Fibroblast of upper back skin (primary cell): ENCODE measurements around the gene PDCD2L.
"Not testable (repeated sequence)": the region's sequence is repeated elsewhere in the genome, so short reads cannot be mapped to it uniquely, and the experiment has no call there.

Experiments
- DNase-seq: peaks from one replicate; pipeline ENCODE4 v3.0.0-alpha.2; 2013

PDCD2L gene

DNA sequence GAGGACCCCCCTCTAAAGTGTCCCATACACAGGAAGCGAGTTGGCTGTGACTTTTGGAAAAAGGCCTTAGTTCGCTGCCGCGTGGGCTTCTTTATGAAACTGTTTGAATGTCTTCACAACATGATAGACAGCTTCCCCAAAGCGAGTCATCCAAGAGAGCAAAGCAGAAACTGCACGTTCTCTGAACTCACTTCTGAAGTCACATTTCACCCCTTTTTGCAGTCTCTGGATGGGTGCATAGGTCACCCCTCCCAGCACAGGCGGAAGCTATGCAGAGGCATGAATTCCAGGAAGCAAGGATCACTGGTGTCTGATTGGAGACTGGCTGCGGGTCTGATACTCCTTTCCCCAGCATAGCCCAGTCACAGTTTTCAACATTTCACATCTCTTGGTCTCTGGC is 28.6 kb upstream of the PDCD2L start:
- DNase-seq = no peak

GRCh38 chr19:34380639-34381241 is 23.5 kb upstream of the PDCD2L start:
- no peak for DNase-seq

DNA sequence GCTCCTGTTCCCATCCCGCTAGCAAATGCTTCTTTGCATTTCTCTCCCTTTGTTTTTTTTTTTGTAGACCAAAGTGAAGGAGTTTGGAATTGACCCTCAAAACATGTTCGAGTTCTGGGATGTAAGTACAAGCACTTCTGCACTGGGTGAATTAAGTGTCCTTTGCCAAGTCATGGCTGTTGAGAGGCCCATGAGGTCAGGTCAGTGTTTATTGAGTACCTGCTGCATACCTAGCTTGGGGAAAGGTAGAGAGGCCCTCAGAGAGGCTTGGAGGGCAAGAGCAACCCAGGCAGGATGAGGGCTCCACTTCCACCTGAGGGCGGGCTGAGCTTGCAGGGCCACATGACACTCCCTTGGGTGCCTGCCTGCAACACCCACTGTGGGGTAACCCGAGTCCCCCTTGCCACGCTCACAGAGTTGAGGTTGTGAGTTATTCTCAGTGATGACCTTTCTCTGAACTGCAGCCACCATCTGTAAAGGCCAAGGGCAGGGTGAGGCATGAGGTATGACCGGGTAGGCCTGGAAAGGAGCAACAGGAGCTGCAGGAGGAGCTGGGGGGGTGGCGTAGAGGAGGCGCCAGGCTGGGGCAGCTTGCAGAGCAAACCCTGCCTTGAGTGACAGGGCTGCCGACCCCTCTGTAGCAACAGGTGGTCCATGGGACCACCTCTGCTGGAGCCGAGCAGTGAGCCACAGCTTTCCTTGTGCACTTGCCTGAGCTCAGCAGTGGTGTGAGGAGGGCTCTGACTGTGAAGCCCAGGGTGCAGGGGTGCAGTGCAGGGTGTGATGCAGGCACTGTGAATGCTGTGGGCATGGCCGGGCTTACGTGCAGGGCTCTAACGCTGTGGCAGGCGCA is 22.6 kb upstream of the PDCD2L start:
- DNase-seq = no peak

- DNase-seq = no peak
Observed at GRCh38 chr19:34382471-34382870, 21.7 kb upstream of the PDCD2L start.

DNA sequence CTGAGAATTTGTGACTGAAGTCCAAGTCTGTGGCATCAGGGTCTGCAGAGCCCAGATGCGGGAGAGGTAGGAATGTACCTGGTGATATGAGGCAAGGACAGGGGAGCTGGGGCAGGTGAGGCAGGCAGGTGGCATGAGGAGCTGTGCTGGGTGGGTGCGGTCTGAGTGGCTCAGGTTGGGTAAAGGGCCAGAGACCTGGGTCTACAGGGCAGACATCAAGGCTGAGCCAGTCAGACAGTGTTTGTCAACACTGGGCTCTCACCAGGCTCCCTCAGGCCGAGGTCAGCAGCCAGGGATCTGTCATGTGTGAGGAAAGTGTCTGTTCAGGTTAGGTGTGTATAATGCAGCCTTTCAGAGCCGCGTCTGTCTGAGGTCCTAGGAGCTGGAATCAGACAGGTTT is 20.6 kb upstream of the PDCD2L start:
- no peak for DNase-seq

- DNase-seq = no peak
Observed at GRCh38 chr19:34386645-34387445, 17.4 kb upstream of the PDCD2L start.

GRCh38 chr19:34387446-34387810 is 16.8 kb upstream of the PDCD2L start:
- no peak for DNase-seq

- DNase-seq = not testable (repeated sequence)
Observed at GRCh38 chr19:34388745-34389144, 15.5 kb upstream of the PDCD2L start.

DNA sequence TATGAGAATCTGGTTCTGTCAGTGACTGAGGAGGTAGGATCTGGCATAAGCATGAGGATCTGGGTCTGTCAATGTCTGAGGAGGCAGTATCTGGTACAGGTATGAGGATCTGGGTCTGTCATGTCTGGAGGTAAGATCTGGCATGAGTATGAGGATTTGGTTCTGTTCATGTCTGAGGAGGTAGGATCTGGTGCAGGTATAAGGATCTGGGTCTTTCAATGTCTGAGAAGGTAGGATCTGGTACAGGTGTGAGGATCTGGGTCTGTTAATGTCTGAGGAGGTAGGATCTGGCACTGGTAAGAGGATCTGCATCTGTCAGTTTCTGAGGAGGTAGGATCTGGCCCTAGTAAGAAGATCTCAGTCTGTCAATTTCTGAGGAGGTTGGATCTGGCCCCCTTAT is 12.4 kb upstream of the PDCD2L start:
- DNase-seq = no peak

DNA sequence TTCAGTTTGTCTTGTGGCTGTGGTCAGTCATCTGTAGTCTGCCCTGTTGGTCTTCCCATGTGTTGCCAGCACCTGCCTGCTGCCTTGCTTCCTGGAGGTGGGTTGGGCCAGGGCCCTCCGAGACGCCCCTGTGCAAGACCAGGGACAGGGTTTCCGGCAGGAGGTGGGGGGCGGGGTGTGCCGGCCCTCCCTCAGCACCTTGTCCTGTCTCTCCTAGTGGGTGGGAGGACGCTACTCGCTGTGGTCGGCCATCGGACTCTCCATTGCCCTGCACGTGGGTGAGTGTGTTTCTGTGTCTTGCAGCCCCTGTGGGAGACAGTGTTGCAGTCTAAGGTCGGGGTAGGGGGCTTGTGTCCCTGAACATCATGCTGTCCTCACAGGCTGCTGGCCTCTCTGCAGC is 11.2 kb upstream of the PDCD2L start:
- DNase-seq = no peak

GRCh38 chr19:34393629-34394028 is 10.6 kb upstream of the PDCD2L start:
- DNase-seq = no peak

DNA sequence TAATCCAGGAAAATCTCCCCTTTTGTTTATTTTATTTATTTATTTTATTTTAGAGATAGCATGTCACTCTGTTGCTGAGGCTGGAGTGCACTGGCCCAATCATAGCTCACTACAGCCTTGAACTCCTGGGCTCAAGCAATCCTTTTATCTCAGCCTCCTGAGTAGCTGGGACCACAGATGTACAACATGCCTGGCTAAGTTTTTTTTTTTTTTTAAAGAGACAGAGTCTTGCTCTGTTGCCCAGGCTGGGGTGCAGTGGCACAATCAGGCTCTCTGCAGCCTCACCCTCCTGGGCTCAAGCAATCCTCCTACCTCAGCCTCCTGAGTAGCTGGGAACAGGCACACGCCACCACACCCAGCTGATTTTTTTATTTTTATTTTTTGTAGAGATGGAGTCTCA is 6.3 kb upstream of the PDCD2L start:
- DNase-seq = no peak

GRCh38 chr19:34399886-34400285 is 4.3 kb upstream of the PDCD2L start:
- no peak for DNase-seq

- not testable (repeated sequence) for DNase-seq
Observed at GRCh38 chr19:34400844-34401243, 3.4 kb upstream of the PDCD2L start.

DNA sequence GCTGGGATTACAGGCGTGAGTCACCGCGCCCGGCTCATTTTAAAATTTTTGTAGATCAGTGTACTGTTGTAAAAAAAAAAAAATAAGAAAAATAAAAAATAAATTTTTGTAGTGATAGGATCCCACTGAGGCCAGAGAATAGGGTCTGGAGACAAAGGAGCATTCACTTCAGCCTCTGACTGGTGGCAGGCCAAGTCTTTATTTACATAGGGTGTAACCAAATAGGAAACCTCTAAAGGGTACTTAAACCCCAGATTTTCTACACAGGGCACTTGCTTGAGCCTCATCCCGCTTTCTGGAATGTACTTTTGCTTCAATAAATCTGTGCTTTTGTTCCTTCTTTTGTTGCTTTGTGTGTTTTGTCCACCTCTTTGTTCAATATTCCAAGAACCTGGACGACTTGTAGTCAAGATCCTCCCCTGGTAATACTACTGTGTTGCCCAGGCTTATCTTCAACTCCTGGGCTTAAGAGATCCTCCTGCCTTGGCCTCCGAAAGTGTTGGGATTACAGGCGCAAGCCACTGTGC is 2.1 kb upstream of the PDCD2L start:
- DNase-seq = no peak

DNA sequence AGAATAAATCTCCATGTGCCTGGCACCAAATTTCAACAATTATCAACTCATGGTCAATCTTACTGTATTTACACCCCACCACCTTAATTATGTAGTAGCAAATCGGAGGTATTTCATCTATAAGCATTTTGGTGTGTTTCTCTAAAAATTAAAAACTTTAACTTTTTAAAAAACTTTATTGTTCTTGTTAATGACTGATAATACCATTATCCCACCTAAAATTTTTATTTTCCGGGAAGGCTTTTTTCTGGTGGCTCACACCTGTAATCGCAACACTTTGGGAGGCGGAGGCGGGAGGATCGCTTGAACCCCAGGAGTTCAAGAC is 453 bp upstream of the PDCD2L start:
- no peak for DNase-seq

GRCh38 chr19:34405892-34406660 is 1.9 kb downstream of the PDCD2L start:
- DNase-seq = no peak

- DNase-seq = no peak
Observed at GRCh38 chr19:34408411-34408810, 4.2 kb downstream of the PDCD2L start.

DNA sequence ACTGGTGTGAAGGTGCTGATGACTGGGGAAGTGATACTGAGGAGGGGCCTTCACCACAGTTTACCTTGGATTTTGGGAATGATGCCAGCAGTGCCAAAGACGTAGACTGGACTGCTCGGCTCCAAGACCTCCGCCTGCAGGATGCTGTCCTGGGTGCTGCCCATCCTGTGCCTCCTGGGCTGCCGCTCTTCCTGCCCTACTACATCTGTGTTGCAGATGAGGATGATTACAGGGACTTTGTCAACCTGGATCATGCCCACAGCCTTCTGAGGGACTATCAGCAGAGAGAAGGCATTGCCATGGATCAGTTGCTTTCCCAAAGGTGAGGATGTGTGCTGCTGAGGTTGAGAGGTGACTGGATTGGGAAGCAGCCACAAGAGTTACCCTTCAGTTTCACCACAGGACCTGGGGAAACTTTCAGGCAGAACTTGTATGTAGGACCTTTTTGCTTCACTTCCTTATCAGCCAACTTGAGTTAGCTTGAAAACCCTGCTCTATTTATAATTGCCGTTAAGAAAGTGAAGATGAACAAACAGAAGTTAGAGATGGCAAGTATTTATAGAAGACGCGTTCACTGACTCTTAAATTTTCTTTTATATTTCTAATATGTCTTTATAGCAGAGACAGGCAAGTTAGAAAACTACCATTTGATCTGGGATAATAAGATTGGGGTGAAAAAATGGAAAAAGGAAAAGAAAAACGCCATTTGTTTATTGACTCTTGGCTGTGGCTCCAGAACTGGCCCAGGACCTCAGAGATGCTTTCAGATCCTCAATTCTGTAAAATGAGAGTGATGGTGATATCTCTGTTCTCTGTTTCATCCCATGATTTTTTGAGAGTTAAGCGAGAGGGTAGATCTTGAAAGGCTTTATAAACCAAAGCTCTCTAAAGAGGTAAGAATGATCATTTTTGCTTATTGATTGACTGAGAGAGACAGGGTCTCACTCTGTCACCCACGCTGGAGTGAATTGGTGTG is 5.3 kb downstream of the PDCD2L start:
- no peak for DNase-seq

GRCh38 chr19:34411216-34411615 is 7.0 kb downstream of the PDCD2L start:
- DNase-seq = no peak

- no peak for DNase-seq
Observed at GRCh38 chr19:34416021-34416545, 11.9 kb downstream of the PDCD2L start.
